K562 (cell line): ENCODE results near the gene TLE6. TPM values are rescaled to one million over a fixed set of nuclear protein-coding genes. Genes with fewer than 3 reads are reported as not detected.
A peak's percentile ranks its signal among the peaks of the same experiment; 100 is the strongest.
"Not testable (repeated sequence)": the region's sequence is repeated elsewhere in the genome, so short reads cannot be mapped to it uniquely, and the experiment has no call there.

ENCODE experiments used
- ATAC-seq: fragments of 200-7000 bp; cut with Tn5 transposase; 3 replicates; pipeline ENCODE4 v1.9.1; 2020; ENCODE audit warnings: moderate library complexity
- BruUV-seq: library from RNA; stranded (reverse); fragments of 400-500 nt; replicated peaks from 2 replicates; lab custom pipeline; 2021; lab: Mats Ljungman, UMichigan
- CTCF ChIA-PET: fragments of 300-600 bp; formaldehyde crosslinking; extraction: SDS; loops from one replicate; lab custom pipeline; 2021; ENCODE audit warnings: low intra/inter-chr PET ratio; lab: Yijun Ruan, JAX
- POLR2A ChIA-PET: fragments of 300-600, 350-650 bp; sonication (Branson Sonifier 250); formaldehyde crosslinking; extraction: SDS; loops from one replicate; lab custom pipeline; 2021; ENCODE audit warnings: antibody characterized with exemption, inconsistent platforms; lab: Yijun Ruan, JAX
- DNase-seq, 4 experiments: peaks; one replicate each; pipeline versions ENCODE4 v3.0.0 to v3.0.0-alpha.2; 2011 to 2018; ENCODE audit warnings: low spot score in 3 of 4, mixed read lengths in 3 of 4; ENCODE audit errors: extremely low read depth in 1 of 4
- FAIRE-seq: peaks from 2 replicates; lab custom pipeline; 2011; peaks lifted over from hg19 to GRCh38; lab: Jason Lieb, UNC
- H2AFZ ChIP-seq: 2 replicates; pipeline ENCODE4 v1.6.0; 2011; ENCODE audit warnings: low read depth, low read length, control low read depth, inconsistent platforms
- H3K27ac ChIP-seq: fragments of 200-600 bp; 3 replicates; pipeline ENCODE4 v1.8.0; 2011; ENCODE audit warnings: low read depth, mild to moderate bottlenecking, control low read depth, inconsistent platforms, low read length, moderate library complexity, mixed read lengths; ENCODE audit errors: extremely low read depth
- H3K27me3 ChIP-seq, 2 experiments: fragments of 300-600 bp in 1 of 2; 2 replicates in 1 of 2; 3 replicates in 1 of 2; pipeline versions ENCODE4 v1.6.0 to v1.8.0; 2011; ENCODE audit warnings: inconsistent platforms in 2 of 2, low read length in 2 of 2, mild to moderate bottlenecking in 1 of 2, mixed read lengths in 1 of 2, moderate library complexity in 1 of 2; ENCODE audit not compliant: control insufficient read depth in 2 of 2, insufficient read depth in 2 of 2
- H3K36me3 ChIP-seq: fragments of 300-600 bp; 3 replicates; pipeline ENCODE4 v1.8.0; 2011; ENCODE audit warnings: mild to moderate bottlenecking, low read length, inconsistent platforms; ENCODE audit not compliant: control insufficient read depth, insufficient read depth
- H3K4me1 ChIP-seq, 2 experiments: fragments of 200-600 bp in 1 of 2; replicated peaks in 1 of 2; 2 replicates in 1 of 2; 3 replicates in 1 of 2; pipeline versions ENCODE4 v1.5.1 to v1.8.0; 2011; ENCODE audit warnings: inconsistent platforms in 2 of 2, low read length in 2 of 2, mild to moderate bottlenecking in 1 of 2, mixed read lengths in 1 of 2, moderate library complexity in 1 of 2; ENCODE audit not compliant: control insufficient read depth in 2 of 2, insufficient read depth in 2 of 2
- H3K4me2 ChIP-seq: 2 replicates; pipeline ENCODE4 v1.6.1; 2011; ENCODE audit warnings: low read length, control low read depth, inconsistent platforms, mixed read lengths; ENCODE audit not compliant: insufficient read depth
- H3K4me3 ChIP-seq: fragments of 200-600 bp; sonication (generic), shearing (Covaris generic); 2 replicates; pipeline ENCODE4 v1.5.1; 2016; ENCODE audit warnings: control low read depth, inconsistent platforms
- H3K79me2 ChIP-seq: fragments of 200-600 bp; 3 replicates; pipeline ENCODE4 v1.8.0; 2011; ENCODE audit warnings: low read length, inconsistent platforms; ENCODE audit not compliant: control insufficient read depth, insufficient read depth
- H3K9ac ChIP-seq, 2 experiments: 2 replicates each; pipeline versions ENCODE4 v1.6.0 to v1.6.1; 2011; ENCODE audit warnings: low read depth in 2 of 2, low read length in 2 of 2, control low read depth in 1 of 2, inconsistent platforms in 1 of 2, mild to moderate bottlenecking in 1 of 2, mixed read lengths in 1 of 2; ENCODE audit not compliant: insufficient read depth in 1 of 2
- H3K9me1 ChIP-seq: one replicate; pipeline ENCODE4 v1.6.0; 2011; ENCODE audit warnings: inconsistent platforms, mild to moderate bottlenecking, low read length, moderate library complexity; ENCODE audit not compliant: control insufficient read depth, insufficient read depth
- H3K9me3 ChIP-seq: replicated peaks from 2 replicates; pipeline ENCODE4 v1.5.1; 2011; ENCODE audit warnings: low read depth, low read length, inconsistent platforms; ENCODE audit not compliant: control insufficient read depth, insufficient read depth
- H4K20me1 ChIP-seq: replicated peaks from 2 replicates; pipeline ENCODE4 v1.6.1; 2011; ENCODE audit warnings: low read length, inconsistent platforms, mixed read lengths; ENCODE audit not compliant: control insufficient read depth, insufficient read depth
- ARID2 ChIP-seq: fragments of 450-650 bp; IDR thresholded peaks from 2 replicates; pipeline ENCODE4 v1.6.1; 2017; ENCODE audit warnings: antibody characterized with exemption, mild to moderate bottlenecking
- ATF7 ChIP-seq: fragments of 450-650 bp; IDR thresholded peaks from 2 replicates; pipeline ENCODE4 v1.7.1; 2014; ENCODE audit warnings: mild to moderate bottlenecking, moderate library complexity
- POLR2A ChIP-seq: fragments of 450-650 bp; conservative IDR thresholded peaks from 2 replicates; pipeline ENCODE4 v1.6.1; 2016
- SIN3A ChIP-seq, 2 experiments: fragments of 150-350 bp in 1 of 2; IDR thresholded peaks; 2 replicates each; pipeline ENCODE4 v1.6.1; 2011 to 2016; ENCODE audit warnings: borderline replicate concordance in 2 of 2, low read depth in 2 of 2, low read length in 2 of 2, mild to moderate bottlenecking in 2 of 2, moderate library complexity in 2 of 2; ENCODE audit not compliant: control insufficient read depth in 1 of 2
- ZNF518B ChIP-seq: fragments of 250-450 bp; sonication (Bioruptor Pico); IDR thresholded peaks from 2 replicates; pipeline ENCODE4 v1.5.0; 2021; ENCODE audit warnings: mild to moderate bottlenecking, moderate library complexity
- WGBS: fragments of 100-300 bp; shearing (Covaris generic); methylation state at CpG from one replicate; pipeline ENCODE4 v1.1.6; 2016; ENCODE audit warnings: low coverage, mixed read lengths; ENCODE audit not compliant: insufficient coverage; ENCODE audit errors: missing lambda C conversion rate; 5-methylcytosine and 5-hydroxymethylcytosine counted together
- in situ Hi-C: fragments of 300-500 bp; cut with MboI; formaldehyde crosslinking; loops from 4 replicates; pipeline ENCODE4 v1.15.0; 2018; ENCODE audit warnings: inconsistent platforms, mixed read lengths
- intact Hi-C: fragments of 100-400 bp; cut with micrococcal nuclease; formaldehyde crosslinking; loops from 2 replicates; pipeline ENCODE4 v1.14.2; 2022
- polyA plus RNA-seq, 8 experiments: library from polyadenylated mRNA; depleted of rRNA in 4 of 8; stranded (reverse) in 5 of 8; unstranded in 3 of 8; fragments of >200 nt; fragmentation: Nextera tagmentation in 2 of 8; fragmentation: Illumina TruSeq in 1 of 8; extraction: Ambion mirVana in 2 of 8; extraction: Trizol in 1 of 8; gene quantifications; 2 replicates each; pipeline versions ENCODE4 v1.2.1 to v1.2.3, GENCODE V29; 2011 to 2014; ENCODE audit warnings: inconsistent platforms in 1 of 8, missing spikeins in 1 of 8
- total RNA-seq, 7 experiments: library from RNA; depleted of rRNA in 6 of 7; stranded (reverse); fragments of >200 nt in 6 of 7; fragmentation: Illumina TruSeq in 2 of 7; extraction: Trizol in 2 of 7; gene quantifications; 2 replicates each; pipeline versions ENCODE4 v1.2.1 to v1.2.3, GENCODE V29; 2011 to 2021; ENCODE audit warnings: low replicate concordance in 1 of 7
- TF ChIP-seq, protein P1 (sequence below): conservative IDR thresholded peaks from 2 replicates; pipeline ENCODE4 v1.6.1; 2011; ENCODE audit warnings: low read depth, mild to moderate bottlenecking, low read length; ENCODE audit not compliant: control insufficient read depth
- TF ChIP-seq, protein P2 (sequence below): sonication (generic); formaldehyde crosslinking; IDR thresholded peaks from 2 replicates; pipeline ENCODE4 v1.8.1; 2022; ENCODE audit warnings: missing genetic modification reagents

TLE6 gene
- total and polyA plus RNA-seq, 9 of the 15 experiments (the other 6 are each of a cell fraction or from before 2014, with no cell fraction given), result 1.1 to 6.1 (median 2.5) TPM

DNA sequence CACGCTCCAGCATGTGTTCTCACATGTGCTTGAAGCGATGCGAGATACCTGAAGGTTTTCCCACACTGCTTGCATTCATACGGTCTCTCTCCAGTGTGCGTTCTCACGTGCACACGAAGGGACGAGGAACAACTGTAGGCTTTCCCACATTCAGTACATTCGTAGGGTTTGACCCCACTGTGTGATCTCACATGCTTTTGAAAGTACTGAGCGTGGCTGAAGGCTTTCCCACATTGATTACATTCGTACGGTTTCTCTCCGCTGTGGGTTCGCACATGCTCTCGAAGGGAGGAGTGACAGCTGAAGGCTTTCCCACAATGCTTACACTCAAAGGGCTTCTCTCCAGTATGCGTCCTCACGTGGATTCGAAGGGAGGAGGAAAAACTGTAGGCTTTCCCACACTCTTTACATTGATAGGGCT lies 43.9 kb upstream of the TLE6 start (continued):
- TF ChIP-seq, protein P1, sequence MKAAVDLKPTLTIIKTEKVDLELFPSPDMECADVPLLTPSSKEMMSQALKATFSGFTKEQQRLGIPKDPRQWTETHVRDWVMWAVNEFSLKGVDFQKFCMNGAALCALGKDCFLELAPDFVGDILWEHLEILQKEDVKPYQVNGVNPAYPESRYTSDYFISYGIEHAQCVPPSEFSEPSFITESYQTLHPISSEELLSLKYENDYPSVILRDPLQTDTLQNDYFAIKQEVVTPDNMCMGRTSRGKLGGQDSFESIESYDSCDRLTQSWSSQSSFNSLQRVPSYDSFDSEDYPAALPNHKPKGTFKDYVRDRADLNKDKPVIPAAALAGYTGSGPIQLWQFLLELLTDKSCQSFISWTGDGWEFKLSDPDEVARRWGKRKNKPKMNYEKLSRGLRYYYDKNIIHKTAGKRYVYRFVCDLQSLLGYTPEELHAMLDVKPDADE, result no peak
- TF ChIP-seq ATF7, result peak; percentile 31; the same call in 1 of the 2 replicates
- TF ChIP-seq ZNF518B, result no peak
- TF ChIP-seq, protein P2, sequence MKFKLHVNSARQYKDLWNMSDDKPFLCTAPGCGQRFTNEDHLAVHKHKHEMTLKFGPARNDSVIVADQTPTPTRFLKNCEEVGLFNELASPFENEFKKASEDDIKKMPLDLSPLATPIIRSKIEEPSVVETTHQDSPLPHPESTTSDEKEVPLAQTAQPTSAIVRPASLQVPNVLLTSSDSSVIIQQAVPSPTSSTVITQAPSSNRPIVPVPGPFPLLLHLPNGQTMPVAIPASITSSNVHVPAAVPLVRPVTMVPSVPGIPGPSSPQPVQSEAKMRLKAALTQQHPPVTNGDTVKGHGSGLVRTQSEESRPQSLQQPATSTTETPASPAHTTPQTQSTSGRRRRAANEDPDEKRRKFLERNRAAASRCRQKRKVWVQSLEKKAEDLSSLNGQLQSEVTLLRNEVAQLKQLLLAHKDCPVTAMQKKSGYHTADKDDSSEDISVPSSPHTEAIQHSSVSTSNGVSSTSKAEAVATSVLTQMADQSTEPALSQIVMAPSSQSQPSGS (CRISPR knock-in tag), result no peak
- TF ChIP-seq ARID2, result no peak
- TF ChIP-seq SIN3A (IDR thresholded peaks at IDR 0.05; ENCODE audit: borderline replicate concordance in 2 of 2, control insufficient read depth in 1 of 2, low read depth in 2 of 2, low read length in 2 of 2), result no peak
- 0 out of 2 replicates have a peak, but pooled peaks have one; percentile 31 for TF ChIP-seq POLR2A

DNA sequence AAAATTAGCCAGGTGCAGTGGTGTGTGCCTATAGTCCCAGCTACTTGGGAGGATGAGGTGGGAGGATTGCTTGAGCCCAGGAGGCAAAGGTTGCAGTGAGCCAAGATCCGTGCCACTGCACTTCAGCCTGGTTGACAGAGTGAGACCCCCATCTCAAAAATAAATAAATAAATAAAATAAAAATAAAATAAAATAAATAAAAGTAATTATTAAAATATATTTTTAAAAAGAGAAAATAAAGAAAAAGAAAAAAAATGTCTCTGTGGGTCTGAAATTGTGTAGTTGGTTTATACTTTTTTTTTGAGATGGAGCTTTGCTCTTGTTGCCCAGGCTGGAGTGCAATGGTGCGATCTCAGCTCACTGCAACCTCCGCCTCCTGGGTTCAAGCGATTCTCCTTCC lies 41.5 kb upstream of the TLE6 start:
- intact Hi-C loops, in situ Hi-C loops, H3K27ac ChIP-seq, H3K9ac ChIP-seq, H3K4me1 ChIP-seq, ATAC-seq, H3K27me3 ChIP-seq, DNase-seq, H4K20me1 ChIP-seq, H3K4me3 ChIP-seq, H3K9me1 ChIP-seq, H3K79me2 ChIP-seq, H3K4me2 ChIP-seq, FAIRE-seq, H2AFZ ChIP-seq, BruUV-seq, CTCF ChIA-PET: not testable (repeated sequence)
- Histone ChIP-seq H3K36me3 (peaks cover 60% of the 10 kb centered on the region), H3K9me3 (peaks cover 42% of the 10 kb centered on the region)
- WGBS, result 98% methylated on average over 4 of the region's 4 CpGs
- POLR2A ChIA-PET, result interaction anchor here (1.7 kb wide), 1 partner anchor 14 kb away, joined by 6 read pairs; no protein-coding TSS in a partner anchor
